HG03460 (cell line): Measurements from ENCODE around the gene PDZRN4.
"Not testable (repeated sequence)": the region's sequence is repeated elsewhere in the genome, so short reads cannot be mapped to it uniquely, and the experiment has no call there.

Experiments
- ATAC-seq: cut with Tn5 transposase; IDR thresholded peaks from one replicate; pipeline ENCODE4 v1.9.1; 2021; ENCODE audit not compliant: unreplicated experiment

PDZRN4 gene

DNA sequence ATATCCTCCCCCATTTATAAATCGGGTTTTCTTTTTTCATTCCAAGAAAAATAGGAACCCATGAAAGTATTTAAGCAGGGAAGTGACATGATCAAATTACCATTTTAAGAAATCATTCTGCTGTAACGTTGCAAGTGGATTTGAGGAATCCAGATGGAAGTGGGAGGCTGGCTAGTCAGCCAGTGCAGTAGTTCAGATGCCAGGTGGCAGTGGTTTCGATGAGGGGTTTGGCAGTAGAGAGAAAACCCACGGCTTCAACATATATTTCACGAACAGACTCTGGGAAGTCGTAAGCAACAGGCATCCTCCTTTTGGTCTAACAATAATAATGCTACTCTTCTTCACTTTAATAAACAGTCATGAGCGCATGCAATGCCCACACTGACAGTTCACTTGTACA, 25.0 kb downstream of the PDZRN4 start:
- no peak for ATAC-seq

DNA sequence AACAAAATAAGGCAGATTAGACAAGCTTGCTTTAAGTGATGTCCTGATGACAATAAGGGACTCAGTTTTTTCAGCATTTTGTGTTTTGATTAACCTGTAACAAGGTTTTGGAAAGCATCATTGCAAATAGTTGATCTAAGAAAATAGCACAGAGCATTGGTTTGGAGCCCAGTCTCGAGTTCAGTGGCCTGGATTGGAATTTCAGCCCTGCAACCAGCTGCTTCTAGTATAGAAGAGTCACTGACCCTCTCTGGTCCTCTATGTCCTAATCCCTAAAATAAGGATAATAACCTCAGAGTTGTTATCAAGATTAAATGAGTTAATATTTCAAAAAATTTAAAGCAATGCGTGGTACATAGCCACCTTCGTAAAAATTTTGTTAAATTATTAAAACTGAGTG, 25.5 kb downstream of the PDZRN4 start:
- no peak for ATAC-seq

DNA sequence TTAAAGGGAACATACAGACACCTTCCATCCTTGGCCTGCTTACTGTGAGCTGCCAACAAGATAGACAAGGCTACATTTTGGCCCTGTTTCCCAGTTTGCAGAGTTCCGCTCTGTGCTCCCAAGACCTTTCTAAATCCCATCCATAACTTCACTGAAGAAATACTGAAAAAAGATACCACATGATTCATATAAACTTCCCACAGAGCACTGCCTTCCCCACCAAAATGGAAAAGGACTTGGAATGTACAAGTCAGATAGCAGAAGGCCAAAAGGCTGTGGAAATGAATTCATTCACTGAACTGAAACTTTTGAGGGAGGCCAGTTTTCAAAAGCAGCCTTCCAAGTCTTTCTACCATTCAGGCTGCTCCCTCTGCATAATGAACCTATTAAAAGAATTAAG, 29.6 kb downstream of the PDZRN4 start:
- no peak for ATAC-seq

DNA sequence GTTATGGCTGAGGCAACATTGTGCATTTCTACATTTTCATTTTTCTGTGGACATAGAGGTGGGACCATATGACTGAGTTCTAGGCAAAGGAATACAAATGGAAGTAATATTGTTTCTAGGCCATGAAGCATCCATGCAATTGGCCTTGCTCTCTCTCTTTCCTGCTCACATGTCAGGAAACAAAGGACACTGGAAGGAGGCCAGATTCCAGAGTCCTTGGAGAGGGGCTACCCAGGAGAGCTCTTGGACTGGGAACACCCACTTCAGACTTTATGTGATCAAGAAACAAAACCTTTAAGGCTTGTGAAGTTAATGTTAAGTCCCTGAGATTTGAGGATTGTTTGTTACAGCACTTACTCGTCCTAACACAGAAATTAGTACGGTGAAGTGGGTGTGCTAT, 32.8 kb downstream of the PDZRN4 start:
- no peak for ATAC-seq

DNA sequence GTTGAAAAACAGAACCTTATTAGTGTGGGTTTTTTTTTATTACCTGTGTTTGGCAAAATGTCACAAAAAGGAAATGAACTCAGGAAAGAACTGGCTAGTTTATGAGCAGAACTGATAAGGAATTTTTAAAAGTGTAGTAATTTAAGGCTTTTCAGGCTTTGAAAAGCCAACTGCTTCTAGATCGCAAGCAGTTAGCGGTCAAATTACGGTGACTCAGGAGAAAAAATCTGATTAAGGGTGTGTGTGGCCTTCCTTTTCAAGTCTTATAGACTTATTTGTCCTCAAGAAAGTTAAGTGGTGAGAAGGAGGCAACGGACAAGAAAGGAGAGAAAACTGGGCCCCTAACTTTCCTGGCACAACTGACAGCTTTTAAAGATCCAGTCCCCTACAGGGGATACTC, 33.4 kb downstream of the PDZRN4 start:
- no peak for ATAC-seq

DNA sequence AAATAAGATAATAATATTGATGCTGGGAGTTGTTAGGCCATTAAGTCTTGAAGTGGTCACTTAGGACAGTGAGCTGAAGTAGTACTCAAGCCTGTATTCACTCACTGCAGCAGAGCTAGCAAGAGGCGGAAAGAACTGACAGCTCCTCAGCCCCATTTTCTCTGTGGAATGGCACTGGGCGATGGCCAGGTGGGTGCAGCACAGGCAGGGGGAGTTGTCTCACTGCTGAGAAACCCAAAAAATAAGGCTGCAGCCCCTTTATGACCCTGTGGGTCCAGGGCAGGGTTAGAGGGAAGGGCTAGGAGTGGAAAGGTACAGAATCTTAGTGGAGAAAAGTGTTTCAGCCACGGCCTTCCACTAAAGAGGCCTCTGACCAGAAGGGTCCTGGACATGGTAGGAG, 35.5 kb downstream of the PDZRN4 start:
- no peak for ATAC-seq

DNA sequence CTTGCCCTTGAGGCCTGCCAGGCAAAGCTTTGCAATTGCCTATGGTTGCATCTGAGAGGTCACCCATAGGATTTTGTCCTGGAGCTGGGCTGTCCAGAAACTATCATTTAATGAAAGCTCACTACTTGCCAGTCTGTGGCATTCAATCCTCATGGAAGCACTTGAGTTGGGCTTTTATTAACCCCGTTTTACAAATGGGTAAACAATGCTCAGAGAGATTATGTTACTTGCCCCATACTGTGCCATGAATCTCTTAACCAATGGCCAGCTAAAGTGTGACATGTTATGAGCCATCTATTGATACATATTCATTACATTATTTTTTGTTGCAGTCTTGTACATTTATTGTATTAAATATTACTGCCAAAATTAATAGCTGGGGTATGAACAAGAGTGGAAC, 35.9 kb downstream of the PDZRN4 start:
- no peak for ATAC-seq

DNA sequence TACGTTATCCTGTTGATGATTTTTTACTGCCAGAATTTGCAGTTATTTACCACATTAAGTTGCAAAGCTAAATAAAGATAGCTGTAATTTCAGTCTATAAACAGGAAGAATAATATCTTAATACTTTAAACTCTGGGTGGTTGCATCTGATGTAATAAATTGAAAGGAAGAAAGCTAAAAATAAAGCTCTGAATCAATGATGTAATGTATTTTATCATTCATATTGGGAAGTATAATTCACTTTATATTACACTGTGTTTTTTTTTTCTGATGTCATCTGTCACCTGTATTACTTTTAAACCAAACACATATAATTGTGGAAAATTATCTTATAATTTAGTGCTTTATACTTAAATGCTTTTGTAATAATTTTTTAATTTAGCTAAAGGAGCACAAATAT, 37.1 kb downstream of the PDZRN4 start:
- ATAC-seq: no peak

DNA sequence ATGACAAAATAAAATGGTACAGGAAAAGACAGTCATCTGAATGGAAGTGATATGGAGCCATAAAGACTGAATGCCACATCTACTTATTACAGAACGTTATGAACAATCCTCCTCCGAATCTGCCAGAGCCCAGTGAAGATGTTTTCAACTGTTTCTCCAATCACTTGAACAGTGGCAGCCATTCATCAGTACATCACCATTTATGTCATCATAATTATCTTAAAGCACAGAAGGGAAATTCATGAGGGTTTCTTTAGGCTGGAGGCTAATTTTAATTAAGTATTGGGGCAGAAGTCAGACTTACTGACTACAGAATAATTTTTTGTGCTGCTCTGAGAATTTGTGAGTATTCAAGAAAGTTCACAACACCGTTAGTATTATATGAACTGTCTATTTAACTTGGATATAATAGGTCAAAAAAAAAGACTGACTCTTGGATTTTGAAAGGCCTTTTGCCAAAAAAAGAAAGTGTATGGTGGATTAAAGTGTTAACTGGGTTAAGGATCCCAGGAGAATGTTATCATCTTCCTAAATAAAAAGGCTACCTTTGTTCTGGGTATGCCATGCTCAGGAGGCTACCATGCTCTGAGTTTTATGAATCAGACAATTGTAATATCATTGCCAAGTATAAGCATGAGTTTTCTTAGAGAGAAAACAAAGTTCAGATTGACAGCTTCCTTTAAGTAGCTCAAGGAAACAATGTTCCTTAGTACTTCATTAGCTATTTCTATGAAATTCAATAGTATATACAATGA, 40.1 kb downstream of the PDZRN4 start:
- ATAC-seq: no peak

DNA sequence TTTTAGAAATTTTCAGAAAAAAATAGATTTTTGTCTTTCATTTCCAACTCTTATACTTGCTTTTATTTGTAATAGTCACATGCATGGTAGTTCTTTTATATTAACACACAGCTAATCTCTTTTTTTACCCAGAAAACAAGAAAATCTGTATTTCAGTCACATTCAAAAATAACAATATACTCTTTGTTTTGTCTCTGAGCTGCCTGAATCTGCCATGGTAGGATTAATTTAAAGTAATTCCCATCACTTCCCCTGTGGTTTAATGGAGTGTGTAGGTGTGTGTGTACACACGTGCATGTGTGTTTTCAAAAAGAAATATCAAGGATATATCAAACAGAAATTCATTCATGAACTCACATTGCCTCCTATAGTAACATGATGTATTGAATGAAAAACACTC, 42.6 kb downstream of the PDZRN4 start:
- ATAC-seq: no peak

DNA sequence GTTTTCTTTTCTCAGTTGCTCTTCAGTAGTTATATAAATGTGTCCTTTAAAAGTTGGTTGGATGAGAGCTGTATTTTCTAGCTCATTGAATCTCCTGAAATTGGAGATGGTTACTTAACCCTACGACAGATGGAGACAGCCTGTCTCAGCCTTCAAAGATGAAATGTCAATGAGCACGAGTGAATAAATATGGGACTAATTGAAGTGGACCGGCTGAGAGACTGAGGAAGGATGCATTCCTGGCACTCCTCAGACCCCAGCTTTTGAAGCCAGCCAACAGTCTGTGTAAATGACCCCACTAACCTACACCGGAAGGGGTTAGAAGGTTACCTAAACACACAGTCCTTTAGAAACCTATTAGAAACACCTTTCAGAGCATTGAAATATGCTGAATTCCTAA, 46.6 kb downstream of the PDZRN4 start:
- ATAC-seq: no peak

DNA sequence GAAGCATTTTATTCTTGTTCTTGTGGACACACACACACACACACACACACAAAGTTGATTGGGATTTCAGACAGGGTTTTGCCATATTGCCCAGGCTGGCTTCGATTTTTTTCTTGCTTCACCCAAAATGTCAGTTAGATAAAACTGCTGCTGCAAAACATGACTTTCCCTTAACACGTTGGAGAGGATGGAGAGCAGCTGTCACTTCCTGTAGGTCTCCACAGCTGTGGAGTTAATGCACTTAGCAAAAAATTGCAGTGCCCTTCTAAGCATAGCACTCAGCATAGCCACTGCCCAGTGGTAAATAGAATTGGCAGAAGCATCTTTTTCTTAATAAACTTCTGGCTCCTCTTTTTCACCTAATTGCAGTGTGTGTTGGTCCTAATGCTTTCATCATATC, 54.5 kb downstream of the PDZRN4 start:
- ATAC-seq: no peak

DNA sequence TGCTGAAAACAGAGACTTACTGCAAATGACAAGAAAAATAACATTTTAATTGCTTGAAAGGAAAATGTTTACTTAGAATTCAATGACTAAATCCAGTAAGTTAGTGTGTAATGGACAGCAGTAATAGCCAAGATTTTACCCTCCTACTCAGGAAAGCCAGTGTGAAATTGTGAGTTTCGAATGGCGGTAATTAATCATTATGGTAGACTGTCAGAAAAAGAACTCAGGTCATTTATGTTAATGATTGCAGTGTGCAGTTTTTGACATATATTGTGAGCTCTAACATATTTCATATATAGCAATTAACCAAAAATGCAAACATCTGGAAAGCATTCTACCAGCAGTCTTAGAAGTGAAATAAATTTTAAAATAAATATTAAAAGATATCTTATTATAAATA, 60.3 kb downstream of the PDZRN4 start:
- ATAC-seq: no peak

DNA sequence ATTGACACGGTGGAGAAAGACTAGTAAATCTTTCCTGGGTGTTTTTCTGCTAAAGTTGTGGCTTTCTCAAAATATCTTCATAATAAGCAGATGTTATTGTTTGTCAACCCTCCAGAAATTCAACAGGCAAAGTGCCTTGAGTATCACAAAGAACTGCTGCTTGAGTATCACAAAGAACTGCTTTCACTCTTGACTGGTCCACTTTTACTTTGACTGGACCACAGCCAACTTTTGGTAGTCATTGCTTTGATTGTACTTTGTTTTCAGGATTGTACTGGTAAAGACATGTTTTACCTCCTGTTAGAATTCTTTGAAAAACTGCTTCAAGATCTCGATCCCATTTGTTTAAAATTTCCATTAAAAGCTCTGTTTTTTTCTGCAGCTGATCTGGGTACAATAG, 62.6 kb downstream of the PDZRN4 start:
- ATAC-seq: no peak

DNA sequence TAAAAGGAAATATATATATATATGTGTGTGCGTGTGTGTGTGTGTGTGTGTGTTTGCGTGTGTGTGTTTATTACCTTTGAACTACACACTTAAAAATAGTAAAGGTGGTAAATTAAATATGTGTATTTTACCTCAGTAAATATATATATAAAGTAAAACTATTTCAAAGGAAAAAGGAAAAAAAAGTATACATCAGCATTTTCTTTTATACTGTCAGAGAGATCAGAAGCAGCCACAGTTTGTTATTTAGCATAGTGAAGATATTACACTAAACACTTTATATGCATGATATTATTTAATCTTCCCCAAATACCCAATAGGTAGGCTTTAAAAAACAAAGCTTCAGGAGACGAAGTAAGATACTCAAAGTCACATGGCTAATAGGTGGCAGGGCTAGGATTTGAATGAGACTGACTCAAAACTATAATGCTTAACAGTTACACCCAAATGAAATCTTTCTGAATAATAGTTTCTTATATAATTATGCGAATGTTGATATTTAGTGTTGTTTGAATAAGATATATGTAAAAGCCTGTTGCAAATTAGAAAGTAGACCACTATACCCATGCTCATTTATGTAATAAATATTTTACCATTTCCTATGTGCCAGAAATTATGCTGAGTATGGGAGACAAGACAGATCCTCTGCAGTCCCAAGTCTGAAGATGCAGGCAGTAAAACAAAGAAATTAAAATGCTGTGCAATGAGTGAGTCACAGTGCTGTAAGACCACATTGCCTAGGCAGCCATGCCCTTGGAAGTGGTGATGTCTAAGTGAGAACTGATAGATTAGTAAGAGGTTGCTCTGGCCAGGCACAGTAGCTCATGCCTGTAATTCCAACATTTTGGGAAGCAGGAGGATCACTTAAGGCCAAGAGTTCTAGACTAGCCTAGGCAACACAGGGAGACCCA, 66.1 kb downstream of the PDZRN4 start:
- ATAC-seq: no peak

DNA sequence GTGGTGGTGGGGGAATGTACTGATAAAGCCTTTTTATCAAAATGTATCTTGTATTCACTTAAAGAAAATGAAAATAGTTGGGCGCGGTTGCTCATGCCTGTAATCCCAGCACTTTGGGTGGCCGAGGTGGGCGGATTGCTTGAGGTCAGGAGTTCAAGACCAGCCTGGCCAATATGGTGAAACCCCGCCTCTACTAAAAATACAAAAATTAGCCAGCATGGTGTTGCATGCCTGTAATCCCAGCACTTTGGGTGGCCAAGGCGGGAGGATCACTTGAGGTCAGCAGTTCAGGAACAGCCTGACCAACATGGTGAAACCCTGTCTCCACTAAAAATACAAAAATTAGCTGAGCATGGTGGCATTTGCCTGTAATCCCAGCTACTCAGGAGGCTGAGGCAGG, 75.1 kb downstream of the PDZRN4 start:
- not testable (repeated sequence) for ATAC-seq

DNA sequence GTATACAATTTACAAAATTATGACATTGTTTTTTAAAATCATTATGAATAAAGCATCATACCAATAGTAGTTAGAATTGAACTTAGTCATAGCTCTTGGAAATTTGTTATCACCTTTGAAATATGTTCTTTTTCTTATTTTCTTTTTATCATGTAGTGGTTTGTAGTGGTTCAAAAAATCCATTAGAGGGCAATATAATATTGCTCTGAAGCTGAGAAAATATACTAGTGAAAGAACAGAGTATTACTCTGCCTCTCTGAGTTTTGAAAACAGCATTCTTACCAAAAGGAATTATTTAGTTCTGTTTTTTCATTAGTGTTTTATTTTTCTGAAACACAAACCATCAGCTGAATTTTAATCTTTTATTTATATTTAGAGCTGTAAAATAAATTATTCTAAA, 76.2 kb downstream of the PDZRN4 start:
- ATAC-seq: no peak

DNA sequence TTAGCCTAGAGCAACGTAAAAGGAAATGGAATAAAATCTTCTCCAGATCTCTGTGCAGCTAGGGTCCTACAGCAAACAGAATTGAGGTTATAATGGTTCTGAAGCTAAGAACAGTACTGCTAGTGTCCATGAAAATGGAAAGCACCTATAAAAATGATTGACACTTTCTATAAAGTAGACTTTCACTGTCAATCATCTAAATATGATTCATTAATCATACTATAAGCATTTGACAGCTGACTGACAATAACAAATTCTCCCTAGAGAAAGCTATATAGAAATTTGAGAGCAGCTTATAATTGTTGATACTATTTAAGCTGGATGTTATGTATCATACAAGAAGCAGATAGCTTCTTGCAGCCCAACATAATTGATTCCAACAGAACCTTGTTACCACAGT, 80.9 kb downstream of the PDZRN4 start:
- ATAC-seq: no peak

DNA sequence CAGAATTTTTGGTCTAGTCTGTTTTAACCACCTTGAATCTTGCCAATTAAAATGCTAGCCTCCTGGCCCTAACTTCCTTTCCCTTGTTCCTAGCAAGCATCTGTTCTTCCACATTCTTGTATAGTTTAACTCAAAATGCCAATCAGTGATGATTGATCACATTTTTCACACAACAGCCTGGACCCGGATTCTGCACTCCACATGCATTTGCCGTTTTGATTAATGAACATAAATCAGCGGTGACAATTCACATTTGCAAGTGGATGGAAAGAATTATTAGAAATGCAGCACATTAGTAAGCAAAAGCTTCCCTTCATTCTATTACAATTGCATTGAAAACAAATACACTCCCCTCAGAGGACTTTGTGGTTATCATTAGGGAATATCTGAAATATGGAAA, 83.4 kb downstream of the PDZRN4 start:
- no peak for ATAC-seq

DNA sequence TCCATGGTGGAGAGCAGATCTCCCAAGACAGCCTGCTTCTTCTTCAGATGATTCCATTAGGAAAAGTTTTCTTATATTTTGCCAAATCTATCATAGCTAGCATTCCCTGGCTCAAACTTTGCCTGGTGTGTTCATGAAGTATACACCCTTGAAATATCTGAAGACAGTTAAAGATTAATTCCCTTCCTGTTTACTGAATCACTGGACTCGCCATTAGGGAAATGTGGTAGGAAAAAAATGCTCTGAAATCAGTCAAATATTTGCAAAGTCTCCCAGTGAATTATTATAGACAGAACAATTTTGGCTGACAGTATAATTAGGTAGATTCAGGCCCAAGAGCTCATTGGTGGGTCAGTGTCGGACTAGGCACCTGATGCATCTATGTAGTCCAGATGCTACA, 86.5 kb downstream of the PDZRN4 start:
- ATAC-seq: no peak

DNA sequence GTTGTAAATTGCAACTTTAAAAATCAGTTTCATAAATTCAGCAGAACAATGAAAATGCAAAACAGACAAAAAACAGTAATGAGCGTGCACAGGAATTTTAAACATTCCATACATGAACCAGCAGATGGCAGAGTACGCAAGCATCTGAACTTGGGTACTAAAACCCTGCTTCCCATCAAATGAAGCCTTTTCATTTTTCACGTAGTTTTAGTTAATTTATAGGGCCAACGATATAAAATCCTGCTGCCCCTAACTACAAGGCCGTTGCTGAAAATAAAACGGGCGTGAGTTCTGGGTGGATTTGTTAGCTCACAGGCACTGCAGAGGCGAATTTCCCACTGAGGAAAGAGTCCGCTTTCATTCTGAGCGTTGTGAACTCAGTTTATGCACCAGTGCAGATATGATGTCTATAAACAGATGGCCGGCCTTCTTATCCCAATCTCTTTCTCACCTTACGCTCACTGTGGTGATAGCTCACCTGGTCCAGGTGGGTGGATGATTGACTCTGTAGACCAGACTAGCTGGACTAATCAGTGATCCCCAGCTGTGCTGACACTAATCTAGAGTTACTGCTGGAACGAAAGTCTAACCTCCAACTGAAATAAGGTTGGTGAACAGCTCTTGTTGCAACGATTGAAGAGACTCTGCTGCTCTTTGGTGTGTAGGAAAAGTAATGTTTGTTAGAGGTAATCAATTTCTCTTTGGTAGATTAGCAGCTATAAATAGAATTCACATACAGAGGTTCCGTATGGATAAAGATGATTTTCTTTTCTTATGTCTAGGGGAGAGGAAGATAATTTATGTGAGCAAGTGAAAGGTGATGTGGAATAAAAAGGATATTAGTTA, 89.2 kb downstream of the PDZRN4 start:
- ATAC-seq: peak; percentile 71

DNA sequence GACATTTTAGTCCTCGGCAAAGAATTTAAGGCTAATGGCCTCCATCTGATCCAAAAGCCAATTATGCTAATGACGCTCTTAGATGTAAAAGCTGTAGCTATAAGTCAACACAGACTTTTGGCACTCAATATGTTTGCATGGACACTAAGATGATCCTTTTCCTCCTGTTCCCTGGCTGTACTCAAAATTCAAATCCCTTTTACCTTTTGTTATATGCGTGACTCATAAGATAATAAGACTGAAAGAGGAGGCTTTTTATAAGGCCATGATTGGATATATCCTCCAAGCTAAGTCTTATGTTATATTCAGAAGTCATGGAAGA, 89.8 kb downstream of the PDZRN4 start:
- no peak for ATAC-seq
